K562 (cell line): ENCODE measurements around the gene PCNX3. TPM values are rescaled to one million over a fixed set of nuclear protein-coding genes. Genes with fewer than 3 reads are reported as not detected.

Source experiments
- ATAC-seq: fragments of 200-7000 bp; cut with Tn5 transposase; 3 replicates; pipeline ENCODE4 v1.9.1; 2020; ENCODE audit warnings: moderate library complexity
- BruUV-seq: library from RNA; stranded (reverse); fragments of 400-500 nt; replicated peaks from 2 replicates; lab custom pipeline; 2021; lab: Mats Ljungman, UMichigan
- CTCF ChIA-PET: fragments of 300-600 bp; formaldehyde crosslinking; extraction: SDS; loops from one replicate; lab custom pipeline; 2021; ENCODE audit warnings: low intra/inter-chr PET ratio; lab: Yijun Ruan, JAX
- POLR2A ChIA-PET: fragments of 300-600, 350-650 bp; sonication (Branson Sonifier 250); formaldehyde crosslinking; extraction: SDS; loops from one replicate; lab custom pipeline; 2021; ENCODE audit warnings: antibody characterized with exemption, inconsistent platforms; lab: Yijun Ruan, JAX
- DNase-seq, 4 experiments: peaks; one replicate each; pipeline versions ENCODE4 v3.0.0 to v3.0.0-alpha.2; 2011 to 2018; ENCODE audit warnings: low spot score in 3 of 4, mixed read lengths in 3 of 4; ENCODE audit errors: extremely low read depth in 1 of 4
- FAIRE-seq: peaks from 2 replicates; lab custom pipeline; 2011; peaks lifted over from hg19 to GRCh38; lab: Jason Lieb, UNC
- H2AFZ ChIP-seq: 2 replicates; pipeline ENCODE4 v1.6.0; 2011; ENCODE audit warnings: low read depth, low read length, control low read depth, inconsistent platforms
- H3K27ac ChIP-seq: fragments of 200-600 bp; 3 replicates; pipeline ENCODE4 v1.8.0; 2011; ENCODE audit warnings: low read depth, mild to moderate bottlenecking, control low read depth, inconsistent platforms, low read length, moderate library complexity, mixed read lengths; ENCODE audit errors: extremely low read depth
- H3K27me3 ChIP-seq, 2 experiments: fragments of 300-600 bp in 1 of 2; 2 replicates in 1 of 2; 3 replicates in 1 of 2; pipeline versions ENCODE4 v1.6.0 to v1.8.0; 2011; ENCODE audit warnings: inconsistent platforms in 2 of 2, low read length in 2 of 2, mild to moderate bottlenecking in 1 of 2, mixed read lengths in 1 of 2, moderate library complexity in 1 of 2; ENCODE audit not compliant: control insufficient read depth in 2 of 2, insufficient read depth in 2 of 2
- H3K36me3 ChIP-seq: fragments of 300-600 bp; 3 replicates; pipeline ENCODE4 v1.8.0; 2011; ENCODE audit warnings: mild to moderate bottlenecking, low read length, inconsistent platforms; ENCODE audit not compliant: control insufficient read depth, insufficient read depth
- H3K4me1 ChIP-seq, 2 experiments: fragments of 200-600 bp in 1 of 2; replicated peaks in 1 of 2; 2 replicates in 1 of 2; 3 replicates in 1 of 2; pipeline versions ENCODE4 v1.5.1 to v1.8.0; 2011; ENCODE audit warnings: inconsistent platforms in 2 of 2, low read length in 2 of 2, mild to moderate bottlenecking in 1 of 2, mixed read lengths in 1 of 2, moderate library complexity in 1 of 2; ENCODE audit not compliant: control insufficient read depth in 2 of 2, insufficient read depth in 2 of 2
- H3K4me2 ChIP-seq: 2 replicates; pipeline ENCODE4 v1.6.1; 2011; ENCODE audit warnings: low read length, control low read depth, inconsistent platforms, mixed read lengths; ENCODE audit not compliant: insufficient read depth
- H3K4me3 ChIP-seq: fragments of 200-600 bp; sonication (generic), shearing (Covaris generic); 2 replicates; pipeline ENCODE4 v1.5.1; 2016; ENCODE audit warnings: control low read depth, inconsistent platforms
- H3K79me2 ChIP-seq: fragments of 200-600 bp; 3 replicates; pipeline ENCODE4 v1.8.0; 2011; ENCODE audit warnings: low read length, inconsistent platforms; ENCODE audit not compliant: control insufficient read depth, insufficient read depth
- H3K9ac ChIP-seq, 2 experiments: 2 replicates each; pipeline versions ENCODE4 v1.6.0 to v1.6.1; 2011; ENCODE audit warnings: low read depth in 2 of 2, low read length in 2 of 2, control low read depth in 1 of 2, inconsistent platforms in 1 of 2, mild to moderate bottlenecking in 1 of 2, mixed read lengths in 1 of 2; ENCODE audit not compliant: insufficient read depth in 1 of 2
- H3K9me1 ChIP-seq: one replicate; pipeline ENCODE4 v1.6.0; 2011; ENCODE audit warnings: inconsistent platforms, mild to moderate bottlenecking, low read length, moderate library complexity; ENCODE audit not compliant: control insufficient read depth, insufficient read depth
- H3K9me3 ChIP-seq: replicated peaks from 2 replicates; pipeline ENCODE4 v1.5.1; 2011; ENCODE audit warnings: low read depth, low read length, inconsistent platforms; ENCODE audit not compliant: control insufficient read depth, insufficient read depth
- H4K20me1 ChIP-seq: replicated peaks from 2 replicates; pipeline ENCODE4 v1.6.1; 2011; ENCODE audit warnings: low read length, inconsistent platforms, mixed read lengths; ENCODE audit not compliant: control insufficient read depth, insufficient read depth
- FOXP1 ChIP-seq: sonication (generic); formaldehyde crosslinking; IDR thresholded peaks from 2 replicates; pipeline ENCODE4 v1.8.0; 2022; ENCODE audit warnings: mild to moderate bottlenecking, missing genetic modification reagents
- ZFP91 ChIP-seq: sonication (generic); formaldehyde crosslinking; IDR thresholded peaks from 2 replicates; pipeline ENCODE4 v1.8.0; 2022; ENCODE audit warnings: mild to moderate bottlenecking, missing genetic modification reagents
- WGBS: fragments of 100-300 bp; shearing (Covaris generic); methylation state at CpG from one replicate; pipeline ENCODE4 v1.1.6; 2016; ENCODE audit warnings: low coverage, mixed read lengths; ENCODE audit not compliant: insufficient coverage; ENCODE audit errors: missing lambda C conversion rate; 5-methylcytosine and 5-hydroxymethylcytosine counted together
- in situ Hi-C: fragments of 300-500 bp; cut with MboI; formaldehyde crosslinking; loops from 4 replicates; pipeline ENCODE4 v1.15.0; 2018; ENCODE audit warnings: inconsistent platforms, mixed read lengths
- intact Hi-C: fragments of 100-400 bp; cut with micrococcal nuclease; formaldehyde crosslinking; loops from 2 replicates; pipeline ENCODE4 v1.14.2; 2022
- polyA plus RNA-seq, 8 experiments: library from polyadenylated mRNA; depleted of rRNA in 4 of 8; stranded (reverse) in 5 of 8; unstranded in 3 of 8; fragments of >200 nt; fragmentation: Nextera tagmentation in 2 of 8; fragmentation: Illumina TruSeq in 1 of 8; extraction: Ambion mirVana in 2 of 8; extraction: Trizol in 1 of 8; gene quantifications; 2 replicates each; pipeline versions ENCODE4 v1.2.1 to v1.2.3, GENCODE V29; 2011 to 2014; ENCODE audit warnings: inconsistent platforms in 1 of 8, missing spikeins in 1 of 8
- total RNA-seq, 7 experiments: library from RNA; depleted of rRNA in 6 of 7; stranded (reverse); fragments of >200 nt in 6 of 7; fragmentation: Illumina TruSeq in 2 of 7; extraction: Trizol in 2 of 7; gene quantifications; 2 replicates each; pipeline versions ENCODE4 v1.2.1 to v1.2.3, GENCODE V29; 2011 to 2021; ENCODE audit warnings: low replicate concordance in 1 of 7
- TF ChIP-seq, protein P1 (sequence below): IDR thresholded peaks from 3 replicates; pipeline ENCODE4 v1.6.1; 2011; ENCODE audit warnings: borderline replicate concordance, mild to moderate bottlenecking, moderate library complexity; ENCODE audit not compliant: insufficient read length; ENCODE audit errors: extremely low read depth

Gene PCNX3
- total and polyA plus RNA-seq, 9 of the 15 experiments (the other 6 are each of a cell fraction or from before 2014, with no cell fraction given) = 0.11 to 47.8 (median 12.8) TPM

GRCh38 chr11:65586247-65586630, 29.3 kb upstream of the PCNX3 start (continued):
- TF ChIP-seq, protein P1, sequence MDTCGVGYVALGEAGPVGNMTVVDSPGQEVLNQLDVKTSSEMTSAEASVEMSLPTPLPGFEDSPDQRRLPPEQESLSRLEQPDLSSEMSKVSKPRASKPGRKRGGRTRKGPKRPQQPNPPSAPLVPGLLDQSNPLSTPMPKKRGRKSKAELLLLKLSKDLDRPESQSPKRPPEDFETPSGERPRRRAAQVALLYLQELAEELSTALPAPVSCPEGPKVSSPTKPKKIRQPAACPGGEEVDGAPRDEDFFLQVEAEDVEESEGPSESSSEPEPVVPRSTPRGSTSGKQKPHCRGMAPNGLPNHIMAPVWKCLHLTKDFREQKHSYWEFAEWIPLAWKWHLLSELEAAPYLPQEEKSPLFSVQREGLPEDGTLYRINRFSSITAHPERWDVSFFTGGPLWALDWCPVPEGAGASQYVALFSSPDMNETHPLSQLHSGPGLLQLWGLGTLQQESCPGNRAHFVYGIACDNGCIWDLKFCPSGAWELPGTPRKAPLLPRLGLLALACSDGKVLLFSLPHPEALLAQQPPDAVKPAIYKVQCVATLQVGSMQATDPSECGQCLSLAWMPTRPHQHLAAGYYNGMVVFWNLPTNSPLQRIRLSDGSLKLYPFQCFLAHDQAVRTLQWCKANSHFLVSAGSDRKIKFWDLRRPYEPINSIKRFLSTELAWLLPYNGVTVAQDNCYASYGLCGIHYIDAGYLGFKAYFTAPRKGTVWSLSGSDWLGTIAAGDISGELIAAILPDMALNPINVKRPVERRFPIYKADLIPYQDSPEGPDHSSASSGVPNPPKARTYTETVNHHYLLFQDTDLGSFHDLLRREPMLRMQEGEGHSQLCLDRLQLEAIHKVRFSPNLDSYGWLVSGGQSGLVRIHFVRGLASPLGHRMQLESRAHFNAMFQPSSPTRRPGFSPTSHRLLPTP = no peak

DNA sequence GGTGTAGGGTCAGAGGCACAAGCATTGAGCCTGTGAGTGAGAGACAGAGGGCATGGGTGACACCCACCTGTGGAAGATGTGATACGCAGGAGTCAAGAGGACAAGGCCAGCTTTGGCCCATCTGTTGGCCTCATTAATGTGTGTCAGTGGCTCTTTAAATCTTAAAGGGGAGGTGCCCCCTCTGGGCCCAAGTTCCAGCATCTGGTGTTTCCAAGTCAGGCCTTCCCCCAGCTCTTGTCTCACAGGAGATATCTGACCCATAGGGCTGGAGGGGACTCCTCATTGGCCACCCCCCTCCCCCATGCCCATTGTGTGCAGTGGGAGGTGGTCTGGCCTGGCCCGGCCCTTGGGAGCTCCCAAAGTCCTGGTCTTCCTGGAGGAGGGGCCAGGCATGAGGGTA, 28.9 kb upstream of the PCNX3 start:
- POLR2A ChIA-PET = interaction anchor here (0.6 to 2.4 kb wide), 9 partner anchors 9 to 304 kb away, joined by 3 to 11 read pairs (median 5); partner anchors contain the start of genes FAM89B, KCNK7, NEAT1 and ZNRD2
- in situ Hi-C loops (no loop called here), intact Hi-C loops (loop anchor here (5.0 kb wide), 1 partner anchor 44 kb away; no protein-coding TSS in a partner anchor)
- FAIRE-seq = no peak
- H3K4me3 ChIP-seq = no peak overlapping the region
- CTCF ChIA-PET = interaction anchor here (0.7 kb wide), 1 partner anchor 265 kb away, joined by 3 read pairs; no protein-coding TSS in a partner anchor
- no peak for DNase-seq
- H3K9me1 ChIP-seq = peaks cover 4% of the 10 kb centered on the region
- H3K4me1 ChIP-seq = peaks cover 16 to 59% of the 10 kb centered on the region in 2 experiments
- H3K36me3 ChIP-seq = peaks cover 65% of the 10 kb centered on the region; the same call in 2 of the 3 replicates
- H3K9ac ChIP-seq = peak overlapping the region in 1 of 2 experiments; percentile 50; a peak in 1 of 4 replicates
- no peak overlapping the region for H2AFZ ChIP-seq
- H3K27ac ChIP-seq = no peak overlapping the region
- H3K27me3 ChIP-seq = no peaks in the 10 kb centered on the region
- WGBS = 88% methylated on average over 2 of the region's 2 CpGs
- BruUV-seq = no TSS peak
- peaks cover 3% of the 10 kb centered on the region; the same call in 1 of the 3 replicates for H3K79me2 ChIP-seq
- no peak for TF ChIP-seq FOXP1 (CRISPR knock-in tag)
- peak; percentile 86 for TF ChIP-seq ZFP91 (CRISPR knock-in tag)
- no peak overlapping the region for H3K4me2 ChIP-seq
- 0 out of 2 replicates have a peak, but pooled peaks cover 4% of the 10 kb centered on the region for H4K20me1 ChIP-seq
- ATAC-seq = no peak
- H3K9me3 ChIP-seq = no peaks in the 10 kb centered on the region
